Uterus (tissue), 2 donors: ENCODE data around the gene ADGRL3.

ENCODE experiments used
- POLR2A ChIP-seq, 2 donors: fragments of 450-650 bp; IDR thresholded peaks; one replicate each; pipeline ENCODE4 v1.6.1; 2016; ENCODE audit warnings: antibody characterized with exemption in 2 of 2, mild to moderate bottlenecking in 1 of 2, moderate library complexity in 1 of 2
- TF ChIP-seq, protein P1 (sequence below), 4 experiments: fragments of 200-600 bp in 2 of 4; fragments of 450-650 bp in 2 of 4; sonication (generic) in 2 of 4; IDR thresholded peaks; one replicate each; pipeline ENCODE4 v1.5.1; 2016 to 2019; ENCODE audit warnings: antibody characterized with exemption in 4 of 4, mild to moderate bottlenecking in 2 of 4, moderate library complexity in 1 of 4

DNA sequence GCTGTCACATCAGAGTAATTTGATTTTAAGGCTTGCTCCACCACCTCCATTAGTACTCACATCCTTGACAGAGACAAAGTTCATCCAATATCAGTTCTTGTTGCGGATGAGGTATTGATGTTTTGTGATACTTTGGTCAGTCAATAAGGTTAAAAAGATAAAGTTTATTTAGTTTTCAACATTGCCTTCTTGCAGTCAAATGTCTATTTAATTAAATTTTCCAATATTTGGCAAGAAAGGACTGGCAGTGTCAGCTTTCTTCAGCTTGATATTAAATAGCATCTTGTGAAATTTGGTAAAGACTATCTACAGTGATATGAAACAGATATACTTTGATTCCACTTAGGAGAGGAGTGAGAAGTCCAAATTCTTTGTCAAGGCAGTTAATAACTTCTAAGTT is 493.4 kb downstream of the ADGRL3 start:
- TF ChIP-seq, protein P1, sequence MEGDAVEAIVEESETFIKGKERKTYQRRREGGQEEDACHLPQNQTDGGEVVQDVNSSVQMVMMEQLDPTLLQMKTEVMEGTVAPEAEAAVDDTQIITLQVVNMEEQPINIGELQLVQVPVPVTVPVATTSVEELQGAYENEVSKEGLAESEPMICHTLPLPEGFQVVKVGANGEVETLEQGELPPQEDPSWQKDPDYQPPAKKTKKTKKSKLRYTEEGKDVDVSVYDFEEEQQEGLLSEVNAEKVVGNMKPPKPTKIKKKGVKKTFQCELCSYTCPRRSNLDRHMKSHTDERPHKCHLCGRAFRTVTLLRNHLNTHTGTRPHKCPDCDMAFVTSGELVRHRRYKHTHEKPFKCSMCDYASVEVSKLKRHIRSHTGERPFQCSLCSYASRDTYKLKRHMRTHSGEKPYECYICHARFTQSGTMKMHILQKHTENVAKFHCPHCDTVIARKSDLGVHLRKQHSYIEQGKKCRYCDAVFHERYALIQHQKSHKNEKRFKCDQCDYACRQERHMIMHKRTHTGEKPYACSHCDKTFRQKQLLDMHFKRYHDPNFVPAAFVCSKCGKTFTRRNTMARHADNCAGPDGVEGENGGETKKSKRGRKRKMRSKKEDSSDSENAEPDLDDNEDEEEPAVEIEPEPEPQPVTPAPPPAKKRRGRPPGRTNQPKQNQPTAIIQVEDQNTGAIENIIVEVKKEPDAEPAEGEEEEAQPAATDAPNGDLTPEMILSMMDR (IDR thresholded peaks at IDR 0.05): no peak
- no peak for TF ChIP-seq POLR2A (IDR thresholded peaks at IDR 0.05)
